GM15510 (cell line): ENCODE results near the gene POU2F1.

Experiments
- POLR2A ChIP-seq: IDR thresholded peaks from 3 replicates; pipeline ENCODE4 v1.6.1; 2011; ENCODE audit warnings: borderline replicate concordance; ENCODE audit not compliant: insufficient read length; ENCODE audit errors: extremely low read depth

POU2F1 gene

DNA sequence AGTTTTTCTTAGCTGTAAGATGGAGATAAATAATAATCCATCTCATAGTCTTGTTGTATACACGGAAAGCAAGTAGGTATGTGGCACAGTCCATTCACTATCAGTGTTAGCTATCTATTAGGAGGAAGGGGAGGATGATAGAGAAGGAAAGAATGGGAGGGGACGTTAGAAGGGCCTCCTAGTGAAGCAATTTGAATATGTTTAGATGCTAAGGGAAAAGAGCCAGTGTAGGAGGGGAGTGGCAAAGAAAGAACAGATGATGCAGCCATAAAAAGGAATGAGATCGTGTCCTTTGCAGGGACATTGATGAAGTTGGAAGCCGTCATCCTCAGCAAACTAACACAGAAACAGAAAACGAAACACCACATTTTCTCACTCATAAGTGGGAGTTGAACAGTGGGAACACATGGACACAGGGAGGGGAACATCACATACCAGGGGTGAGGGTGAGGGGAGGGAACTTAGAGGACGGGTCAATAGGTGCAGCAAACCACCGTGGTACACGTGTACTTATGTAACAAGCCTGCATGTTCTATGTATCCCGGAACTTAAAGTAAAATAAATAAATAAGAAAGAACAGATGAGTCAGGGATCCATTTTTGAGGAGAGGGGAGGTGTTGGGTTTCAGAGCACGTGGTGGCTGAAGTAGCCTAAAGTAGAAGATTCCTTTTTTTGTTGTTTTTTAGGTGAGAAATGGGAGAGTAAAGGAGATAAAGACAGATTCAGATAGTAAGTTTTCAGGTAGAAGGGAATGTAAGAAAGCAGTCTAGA lies 124.1 kb downstream of the POU2F1 start:
- no peak for TF ChIP-seq POLR2A

DNA sequence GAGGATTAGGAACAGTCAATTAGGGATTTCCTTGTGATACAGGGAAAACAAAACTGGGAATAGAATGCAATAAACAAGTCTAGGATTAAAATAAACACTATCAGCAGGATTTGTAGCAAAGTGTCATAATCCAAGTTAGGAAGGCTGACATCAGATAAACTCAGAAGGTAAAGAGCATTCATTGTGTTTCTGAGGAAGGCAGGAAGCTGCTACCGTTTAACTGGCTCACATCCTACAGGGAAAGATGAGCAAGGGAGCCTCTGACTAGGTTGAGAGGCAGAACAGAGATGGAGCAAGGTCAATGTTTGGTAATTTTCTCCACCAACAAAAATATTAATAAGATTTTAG lies 124.7 kb downstream of the POU2F1 start:
- TF ChIP-seq POLR2A = no peak

DNA sequence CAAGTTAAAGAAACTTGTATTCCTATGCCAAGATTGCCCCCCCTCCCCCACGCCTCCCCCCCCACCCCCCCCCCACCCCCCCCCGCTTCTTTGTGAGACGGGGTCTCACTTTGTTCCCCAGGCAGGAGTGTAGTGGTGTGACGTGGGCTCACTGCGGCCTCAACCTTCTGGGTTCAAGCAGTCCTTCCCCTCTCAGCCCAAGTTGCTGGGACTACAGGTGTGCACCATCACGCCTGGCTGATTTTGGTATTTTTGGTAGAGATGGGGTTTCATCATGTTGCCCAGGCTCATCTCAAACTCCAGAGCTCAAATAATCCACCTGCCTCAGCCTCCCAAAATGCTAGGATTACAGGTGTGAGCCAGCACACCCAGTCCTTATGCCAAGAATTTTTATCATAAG lies 136.6 kb downstream of the POU2F1 start:
- no peak for TF ChIP-seq POLR2A

DNA sequence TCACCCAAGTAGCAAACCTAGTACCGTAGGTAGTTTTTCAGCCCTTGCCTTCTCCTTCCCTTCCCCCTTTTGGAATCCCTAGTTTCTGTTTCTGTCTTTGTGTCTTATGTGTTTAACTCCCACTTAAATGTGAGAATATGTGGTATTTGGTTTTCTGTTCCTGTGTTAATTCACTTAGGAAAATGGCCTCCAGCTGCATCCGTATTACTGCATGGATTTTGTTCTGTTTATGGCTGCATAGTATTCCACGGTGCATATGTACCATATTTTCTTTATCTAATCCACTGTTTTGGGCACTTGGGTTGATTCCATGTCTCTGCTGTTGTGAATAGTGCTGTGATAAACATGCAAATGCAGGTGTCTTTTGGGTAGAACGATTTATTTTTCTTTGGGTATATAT lies 138.6 kb downstream of the POU2F1 start:
- no peak for TF ChIP-seq POLR2A

DNA sequence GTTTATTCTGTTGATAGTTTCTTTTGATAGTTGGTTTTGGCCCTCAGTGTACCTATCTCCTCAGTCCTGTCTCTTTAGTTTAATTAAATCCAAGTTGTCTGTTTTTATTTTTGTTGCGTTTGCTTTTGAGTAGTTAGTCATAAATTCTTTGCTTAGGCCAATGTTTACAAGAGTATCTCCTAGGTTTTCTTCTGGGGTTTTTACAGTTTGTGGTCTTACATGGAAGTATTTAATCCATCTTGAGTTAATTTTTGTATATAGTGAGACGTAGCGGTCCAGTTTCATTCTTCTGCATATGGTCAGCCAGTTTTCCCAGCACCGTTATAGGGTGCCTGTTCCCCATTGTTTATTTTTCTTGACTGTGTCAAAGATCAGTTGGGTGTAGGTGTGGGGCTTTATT lies 139.4 kb downstream of the POU2F1 start:
- no peak for TF ChIP-seq POLR2A

DNA sequence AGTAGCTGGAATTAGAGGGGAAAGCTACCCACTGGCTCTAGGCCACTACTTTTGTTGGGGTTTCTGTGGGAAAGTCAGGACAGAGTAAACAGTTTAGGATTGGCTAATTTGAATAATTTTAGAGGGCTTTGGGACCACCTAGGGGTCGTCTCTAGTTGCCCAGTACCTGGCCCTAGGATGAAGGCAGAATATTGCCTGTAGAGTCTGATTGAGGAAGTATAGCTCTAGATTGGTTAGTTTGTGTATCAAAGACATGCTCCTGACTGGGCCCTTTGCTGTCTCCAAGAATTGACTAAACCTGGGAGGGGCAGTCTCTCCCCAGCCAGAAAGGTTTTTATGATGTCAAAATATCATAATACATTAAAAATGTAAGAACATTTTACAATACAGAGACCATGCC lies 142.0 kb downstream of the POU2F1 start:
- TF ChIP-seq POLR2A = no peak

DNA sequence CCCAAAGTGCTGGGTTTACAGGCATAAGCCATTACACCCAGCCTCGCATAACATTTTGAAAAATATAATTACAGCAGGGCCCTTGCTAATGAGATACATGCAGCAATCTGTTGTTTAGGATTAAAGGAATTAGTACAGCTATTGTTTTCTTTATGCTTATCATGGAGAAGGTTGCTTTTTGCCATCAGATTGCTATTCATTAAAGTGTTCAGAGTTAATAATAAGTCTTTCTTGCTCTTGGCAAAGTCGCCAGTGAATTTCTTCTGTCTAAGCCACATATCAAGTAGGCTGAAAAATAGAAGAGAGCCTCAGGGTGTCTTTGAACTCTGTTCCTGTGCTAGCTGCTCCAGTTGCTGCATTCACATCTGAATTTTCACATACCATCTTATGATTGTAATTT lies 144.1 kb downstream of the POU2F1 start:
- TF ChIP-seq POLR2A = no peak

DNA sequence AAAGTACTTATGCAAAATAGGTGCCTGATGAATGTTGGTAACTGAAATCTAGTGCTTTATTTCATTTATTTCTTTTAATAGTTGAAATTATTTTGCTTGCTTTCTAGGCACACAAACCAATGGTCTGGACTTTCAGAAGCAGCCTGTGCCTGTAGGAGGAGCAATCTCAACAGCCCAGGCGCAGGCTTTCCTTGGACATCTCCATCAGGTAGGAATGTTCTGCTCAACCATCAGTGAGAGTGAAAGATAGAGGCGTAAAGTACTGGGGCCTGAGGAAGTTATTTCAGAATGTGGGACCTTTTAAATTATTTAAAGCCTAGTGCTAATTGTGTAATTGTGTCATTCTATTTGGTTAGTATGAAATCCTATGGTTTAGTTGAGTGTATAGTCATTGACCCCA lies 144.7 kb downstream of the POU2F1 start:
- no peak for TF ChIP-seq POLR2A

DNA sequence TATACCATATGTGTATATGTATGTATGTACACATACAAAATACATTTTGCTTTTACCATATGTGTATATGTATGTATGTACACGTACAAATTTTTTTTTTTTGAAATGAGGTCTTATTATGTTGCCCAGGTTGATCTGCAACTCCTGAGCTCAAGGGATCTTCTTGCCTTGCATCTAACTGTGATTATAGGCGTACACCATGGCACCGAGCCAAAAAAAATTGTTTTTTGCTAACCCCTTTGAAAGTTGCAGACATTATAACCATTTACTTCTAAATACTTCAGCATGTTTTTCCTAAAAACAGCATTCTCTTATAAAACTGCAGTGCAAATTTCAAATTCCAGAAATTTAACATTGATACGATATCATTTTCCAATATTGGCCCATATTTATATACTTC lies 147.0 kb downstream of the POU2F1 start:
- TF ChIP-seq POLR2A = no peak

DNA sequence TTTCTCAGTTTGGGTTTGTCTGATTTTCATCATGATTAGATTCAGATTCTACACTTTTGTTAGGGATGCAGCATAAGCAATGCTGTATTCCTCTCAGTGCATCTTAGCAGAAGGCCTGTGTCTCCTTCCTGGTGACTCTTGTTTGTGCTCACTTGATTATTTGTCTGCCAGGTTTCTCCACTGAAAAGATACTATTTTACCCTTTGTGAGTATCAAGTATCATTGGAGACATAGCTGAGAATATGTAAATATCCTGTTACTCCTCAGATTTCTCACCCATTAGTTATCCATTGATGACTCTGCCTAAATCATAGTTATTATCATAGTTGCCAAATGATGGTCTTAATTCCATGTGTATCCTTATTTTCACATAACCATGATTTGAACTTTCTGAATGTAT lies 148.5 kb downstream of the POU2F1 start:
- no peak for TF ChIP-seq POLR2A

DNA sequence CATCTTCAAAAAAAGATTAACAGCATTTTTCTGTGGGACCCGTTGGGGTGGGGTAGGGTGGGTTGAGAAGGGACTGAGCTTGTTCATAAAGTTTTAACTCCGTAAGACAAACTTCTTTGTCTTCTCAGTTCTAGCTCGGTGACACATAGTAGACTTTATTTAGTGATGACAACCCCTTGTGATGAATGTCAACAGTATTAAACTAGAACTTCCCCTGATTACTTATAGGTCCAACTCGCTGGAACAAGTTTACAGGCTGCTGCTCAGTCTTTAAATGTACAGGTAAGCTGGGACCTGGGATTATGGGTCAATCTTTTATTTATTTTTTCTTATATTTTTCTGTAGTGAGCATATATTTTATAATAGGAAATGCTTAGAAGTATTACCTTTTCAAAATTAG lies 149.2 kb downstream of the POU2F1 start:
- no peak for TF ChIP-seq POLR2A

DNA sequence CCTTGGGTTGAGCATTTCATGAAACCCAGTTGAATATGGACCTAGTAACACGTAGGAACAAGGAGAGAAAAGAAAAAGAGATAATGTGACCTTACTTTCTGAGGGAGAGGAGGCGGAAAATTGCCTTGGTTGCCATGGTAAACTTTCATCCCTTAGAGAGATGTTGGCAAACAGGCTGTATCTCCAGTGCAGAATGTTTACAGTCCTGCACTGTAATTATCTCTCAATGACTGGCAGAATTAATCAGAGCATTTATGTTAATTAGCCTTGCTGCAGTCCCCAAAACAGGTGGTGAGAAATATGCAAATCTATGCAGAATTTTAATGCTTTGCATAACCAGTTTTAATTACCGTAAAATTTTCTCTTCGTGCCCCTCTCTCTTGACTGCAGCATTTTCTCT lies 150.3 kb downstream of the POU2F1 start:
- TF ChIP-seq POLR2A = no peak

DNA sequence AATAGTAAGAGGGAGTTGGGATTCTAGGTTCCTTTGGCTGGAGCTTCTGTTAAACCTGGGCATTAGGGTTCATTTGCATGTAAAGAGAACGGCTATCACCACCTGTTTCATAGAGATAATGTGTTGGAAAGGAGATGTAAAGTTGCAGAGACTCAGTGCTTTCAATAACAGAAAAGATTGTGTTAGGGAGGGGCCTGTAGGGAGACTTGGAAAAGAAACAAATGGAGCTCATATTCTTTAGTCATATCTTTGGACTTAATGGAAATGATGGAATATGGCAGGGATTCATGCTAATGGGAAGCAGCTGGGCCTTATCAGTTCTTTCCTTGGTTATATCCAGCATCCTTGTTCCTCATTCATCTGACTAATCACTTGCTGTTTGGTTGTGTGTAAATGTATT lies 152.7 kb downstream of the POU2F1 start:
- no peak for TF ChIP-seq POLR2A

DNA sequence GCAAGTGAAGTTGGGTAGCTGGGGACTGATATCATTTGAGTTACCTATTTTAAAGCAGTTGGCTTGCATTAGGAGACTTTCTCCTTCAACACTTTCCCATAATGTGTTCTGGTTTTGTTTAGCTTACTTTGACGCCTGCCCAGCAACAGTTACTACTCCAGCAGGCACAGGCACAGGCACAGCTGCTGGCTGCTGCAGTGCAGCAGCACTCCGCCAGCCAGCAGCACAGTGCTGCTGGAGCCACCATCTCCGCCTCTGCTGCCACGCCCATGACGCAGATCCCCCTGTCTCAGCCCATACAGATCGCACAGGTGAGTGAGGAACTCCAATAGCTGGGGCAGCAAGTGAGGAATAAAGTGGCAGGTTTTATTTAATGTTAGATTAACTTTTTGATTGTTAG lies 153.3 kb downstream of the POU2F1 start:
- no peak for TF ChIP-seq POLR2A

DNA sequence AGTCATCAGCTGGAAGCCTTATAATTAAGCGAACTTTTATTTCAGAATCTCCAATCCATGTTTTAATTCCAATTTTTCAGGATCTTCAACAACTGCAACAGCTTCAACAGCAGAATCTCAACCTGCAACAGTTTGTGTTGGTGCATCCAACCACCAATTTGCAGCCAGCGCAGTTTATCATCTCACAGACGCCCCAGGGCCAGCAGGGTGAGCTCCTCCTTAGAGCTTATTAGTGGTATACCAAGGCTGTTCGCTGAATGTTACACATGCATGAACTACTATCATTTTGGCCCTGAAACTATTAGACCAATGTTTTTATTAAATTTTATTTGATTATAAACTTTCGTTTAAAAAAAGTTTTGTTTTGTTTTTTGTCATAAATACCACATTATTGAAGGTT lies 155.3 kb downstream of the POU2F1 start:
- TF ChIP-seq POLR2A = no peak

DNA sequence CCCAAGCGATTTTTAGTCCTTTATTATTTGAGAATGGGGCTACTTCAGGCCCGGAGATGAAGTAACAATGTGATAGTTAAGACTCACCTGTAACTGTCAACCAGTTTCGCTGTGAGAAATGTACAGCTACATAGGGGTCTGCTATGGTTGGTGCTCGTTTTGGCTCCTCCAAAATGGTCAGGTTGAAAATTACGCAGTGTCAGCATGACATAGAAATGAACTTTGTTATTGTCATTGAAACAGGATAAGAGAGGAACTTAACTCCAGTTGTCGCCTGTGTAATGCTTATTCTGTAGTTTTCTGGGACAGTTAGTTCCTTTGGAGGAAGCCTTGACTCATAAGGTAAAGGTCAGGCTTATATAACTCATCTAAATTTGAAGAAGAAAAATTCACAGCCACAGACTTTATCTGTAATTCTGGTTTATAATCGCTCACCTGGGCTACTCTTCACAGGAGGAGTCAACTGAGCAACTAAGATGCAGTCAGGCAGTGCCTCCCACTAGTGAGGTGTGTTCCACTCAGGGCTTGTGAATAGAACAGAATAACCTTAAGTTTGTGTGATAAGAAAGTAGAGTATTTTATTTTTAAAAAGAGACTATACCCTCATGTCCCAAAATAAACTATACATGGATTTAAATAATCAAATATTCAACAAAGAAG lies 166.7 kb downstream of the POU2F1 start:
- TF ChIP-seq POLR2A = no peak
